ENCODE measurements around the gene PLAGL2.
"Not testable (repeated sequence)": the region's sequence is repeated elsewhere in the genome, so short reads cannot be mapped to it uniquely, and the experiment has no call there.

- TF ChIP-seq, protein P1, sequence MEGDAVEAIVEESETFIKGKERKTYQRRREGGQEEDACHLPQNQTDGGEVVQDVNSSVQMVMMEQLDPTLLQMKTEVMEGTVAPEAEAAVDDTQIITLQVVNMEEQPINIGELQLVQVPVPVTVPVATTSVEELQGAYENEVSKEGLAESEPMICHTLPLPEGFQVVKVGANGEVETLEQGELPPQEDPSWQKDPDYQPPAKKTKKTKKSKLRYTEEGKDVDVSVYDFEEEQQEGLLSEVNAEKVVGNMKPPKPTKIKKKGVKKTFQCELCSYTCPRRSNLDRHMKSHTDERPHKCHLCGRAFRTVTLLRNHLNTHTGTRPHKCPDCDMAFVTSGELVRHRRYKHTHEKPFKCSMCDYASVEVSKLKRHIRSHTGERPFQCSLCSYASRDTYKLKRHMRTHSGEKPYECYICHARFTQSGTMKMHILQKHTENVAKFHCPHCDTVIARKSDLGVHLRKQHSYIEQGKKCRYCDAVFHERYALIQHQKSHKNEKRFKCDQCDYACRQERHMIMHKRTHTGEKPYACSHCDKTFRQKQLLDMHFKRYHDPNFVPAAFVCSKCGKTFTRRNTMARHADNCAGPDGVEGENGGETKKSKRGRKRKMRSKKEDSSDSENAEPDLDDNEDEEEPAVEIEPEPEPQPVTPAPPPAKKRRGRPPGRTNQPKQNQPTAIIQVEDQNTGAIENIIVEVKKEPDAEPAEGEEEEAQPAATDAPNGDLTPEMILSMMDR (IDR thresholded peaks at IDR 0.05 in 8 of 11, conservative IDR thresholded peaks at IDR 0.05 in 3 of 11), result not testable (repeated sequence)
- TF ChIP-seq POLR2A, POLR2AphosphoS5 (IDR thresholded peaks at IDR 0.05): not testable (repeated sequence)
Measured at GRCh38 chr20:32197136-32197535, 10.4 kb downstream of the PLAGL2 start.
